GM12872 (cell line): Measurements from ENCODE around the gene ZNF423.

Experiments used
- TF ChIP-seq, protein P1 (sequence below): IDR thresholded peaks from 3 replicates; pipeline ENCODE4 v1.5.1; 2011; ENCODE audit warnings: low read depth, mild to moderate bottlenecking, low read length, moderate library complexity; ENCODE audit not compliant: insufficient read depth

Gene ZNF423

DNA sequence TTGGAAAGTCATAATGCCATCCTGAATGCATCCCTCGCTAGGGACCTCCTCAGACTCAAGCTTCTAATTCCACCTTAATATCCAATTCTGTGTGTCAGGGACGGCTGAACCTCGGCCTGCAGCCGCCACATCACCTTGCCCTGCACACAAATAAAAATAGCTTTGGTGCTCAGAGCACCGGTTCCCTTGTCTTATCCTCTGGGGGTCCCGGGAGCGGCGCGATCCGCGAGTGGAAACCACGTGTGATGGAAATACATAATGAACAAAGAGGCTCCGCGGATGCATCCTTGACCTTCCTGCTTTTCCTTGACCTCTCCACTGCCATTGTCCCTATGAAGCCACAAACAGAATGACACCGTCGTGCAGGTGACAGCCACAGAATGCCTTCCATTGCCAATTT is 143.4 kb downstream of the ZNF423 start:
- TF ChIP-seq, protein P1, sequence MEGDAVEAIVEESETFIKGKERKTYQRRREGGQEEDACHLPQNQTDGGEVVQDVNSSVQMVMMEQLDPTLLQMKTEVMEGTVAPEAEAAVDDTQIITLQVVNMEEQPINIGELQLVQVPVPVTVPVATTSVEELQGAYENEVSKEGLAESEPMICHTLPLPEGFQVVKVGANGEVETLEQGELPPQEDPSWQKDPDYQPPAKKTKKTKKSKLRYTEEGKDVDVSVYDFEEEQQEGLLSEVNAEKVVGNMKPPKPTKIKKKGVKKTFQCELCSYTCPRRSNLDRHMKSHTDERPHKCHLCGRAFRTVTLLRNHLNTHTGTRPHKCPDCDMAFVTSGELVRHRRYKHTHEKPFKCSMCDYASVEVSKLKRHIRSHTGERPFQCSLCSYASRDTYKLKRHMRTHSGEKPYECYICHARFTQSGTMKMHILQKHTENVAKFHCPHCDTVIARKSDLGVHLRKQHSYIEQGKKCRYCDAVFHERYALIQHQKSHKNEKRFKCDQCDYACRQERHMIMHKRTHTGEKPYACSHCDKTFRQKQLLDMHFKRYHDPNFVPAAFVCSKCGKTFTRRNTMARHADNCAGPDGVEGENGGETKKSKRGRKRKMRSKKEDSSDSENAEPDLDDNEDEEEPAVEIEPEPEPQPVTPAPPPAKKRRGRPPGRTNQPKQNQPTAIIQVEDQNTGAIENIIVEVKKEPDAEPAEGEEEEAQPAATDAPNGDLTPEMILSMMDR = no peak

DNA sequence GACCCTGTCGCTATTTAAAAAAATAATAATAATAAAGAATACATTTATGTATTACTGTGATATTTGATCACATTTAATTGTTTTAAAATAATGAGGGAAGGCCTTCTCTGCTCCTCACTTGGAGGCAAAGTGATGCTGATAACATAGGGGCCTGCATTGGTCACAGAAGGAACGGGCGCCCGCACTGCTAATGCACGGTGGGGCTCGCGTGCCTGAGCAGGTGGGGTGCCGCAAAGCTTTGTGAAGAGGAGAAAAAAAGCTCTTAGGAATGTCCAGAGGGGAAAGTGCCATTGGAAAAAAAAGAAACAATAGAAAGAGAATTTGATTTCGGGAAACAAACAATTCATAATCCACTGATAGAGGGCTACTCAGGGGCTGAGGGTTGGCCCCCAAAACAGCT is 143.8 kb downstream of the ZNF423 start:
- TF ChIP-seq, protein P1 = no peak

DNA sequence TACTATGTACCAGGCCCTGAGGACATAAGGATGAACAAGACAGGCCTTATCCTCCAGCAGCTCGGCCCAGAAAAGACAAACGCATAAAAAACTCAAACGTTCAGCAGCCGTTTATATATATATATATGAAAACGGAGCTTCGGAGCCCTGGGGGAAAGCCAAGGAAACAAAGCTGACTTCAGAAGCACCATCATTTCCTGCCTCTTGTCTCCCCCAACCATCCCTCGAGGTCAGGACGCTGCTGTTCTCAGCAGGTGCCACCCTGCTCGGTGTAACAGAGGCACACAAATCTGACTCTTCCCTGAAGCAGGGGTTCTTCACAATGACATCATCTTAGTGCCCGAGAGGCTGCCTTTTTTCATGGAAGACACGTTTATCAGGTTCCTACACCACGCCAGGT is 146.9 kb downstream of the ZNF423 start:
- TF ChIP-seq, protein P1 = no peak

DNA sequence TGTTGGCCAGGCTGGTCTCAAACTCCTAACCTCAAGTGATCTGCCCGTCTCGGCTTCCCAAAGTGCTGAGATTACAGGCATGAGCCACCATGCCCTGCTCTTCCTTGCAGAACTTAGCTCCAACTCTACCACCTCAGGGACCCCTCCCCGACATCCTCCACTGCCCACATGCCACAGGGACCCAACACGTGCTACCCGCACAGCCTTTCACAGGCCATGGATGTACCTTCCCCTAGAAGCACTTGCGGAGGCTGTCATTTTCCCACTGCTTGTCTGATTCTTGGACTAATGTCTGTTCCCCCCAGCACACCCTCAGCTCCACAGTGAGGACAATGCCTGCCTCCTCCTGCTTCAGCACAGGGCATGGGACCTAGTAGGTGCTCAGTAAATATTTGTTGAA is 147.4 kb downstream of the ZNF423 start:
- TF ChIP-seq, protein P1 = no peak

DNA sequence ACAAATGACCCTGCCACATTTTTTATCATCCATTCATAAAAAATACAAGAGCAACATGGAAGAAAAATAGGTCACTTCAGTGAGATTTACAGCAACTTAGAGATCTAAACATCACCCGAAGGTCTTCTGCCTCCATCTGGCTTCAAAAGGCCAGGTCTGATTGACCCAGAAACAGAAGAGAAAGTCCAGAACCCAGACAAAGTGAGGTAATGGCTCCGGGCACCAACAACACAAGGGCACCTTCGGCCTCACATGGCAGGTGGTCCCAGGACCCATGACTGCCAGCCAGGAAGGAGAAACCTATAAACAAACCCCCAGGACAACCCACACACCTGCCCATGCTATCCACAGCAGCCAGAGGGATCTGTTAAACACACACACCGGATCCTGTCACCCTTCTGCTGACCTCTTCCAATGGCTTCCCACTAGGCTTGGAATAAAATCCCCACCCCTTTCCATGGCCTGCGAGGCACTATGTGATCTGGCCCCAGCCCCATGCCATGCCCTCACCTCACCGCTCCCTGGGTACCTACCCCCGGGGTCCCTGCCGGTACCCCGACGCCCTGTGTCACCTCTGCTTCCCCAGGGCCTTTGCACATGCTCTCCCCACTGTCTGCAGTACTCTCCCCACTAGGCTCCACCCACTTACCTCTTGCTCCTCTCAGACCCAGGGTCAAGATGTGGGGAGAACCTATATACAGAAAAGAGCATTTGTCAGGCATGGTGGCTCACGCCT is 149.1 kb downstream of the ZNF423 start:
- TF ChIP-seq, protein P1 = no peak

DNA sequence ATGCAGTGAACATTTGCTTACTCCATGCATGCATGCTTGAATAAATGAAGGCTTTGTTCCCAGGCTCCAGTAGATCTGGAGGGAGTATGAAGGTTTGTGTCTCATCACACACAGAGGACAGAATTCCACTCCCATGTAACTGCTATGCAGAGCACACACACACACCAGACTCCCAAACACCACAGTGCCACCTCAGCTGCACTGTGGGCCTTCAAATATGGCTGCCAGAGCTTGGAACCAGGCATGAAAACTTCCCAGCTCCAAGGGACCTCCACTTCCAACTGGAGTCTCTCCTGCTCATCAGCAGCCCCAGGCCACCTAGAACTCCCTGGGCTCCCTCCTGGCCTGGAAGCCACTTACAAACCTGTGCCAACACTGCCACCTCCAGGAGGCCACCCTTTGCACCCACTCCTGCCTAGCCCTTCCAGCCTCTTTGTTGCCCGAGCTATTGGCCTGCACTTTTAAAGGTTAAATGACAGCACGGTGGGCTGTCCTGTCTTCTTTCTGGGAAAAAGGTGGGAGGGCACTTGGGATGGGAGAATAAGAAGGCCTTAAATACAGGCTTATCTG is 151.2 kb downstream of the ZNF423 start:
- TF ChIP-seq, protein P1 = peak; percentile 35; the same call in 2 of the 3 replicates

DNA sequence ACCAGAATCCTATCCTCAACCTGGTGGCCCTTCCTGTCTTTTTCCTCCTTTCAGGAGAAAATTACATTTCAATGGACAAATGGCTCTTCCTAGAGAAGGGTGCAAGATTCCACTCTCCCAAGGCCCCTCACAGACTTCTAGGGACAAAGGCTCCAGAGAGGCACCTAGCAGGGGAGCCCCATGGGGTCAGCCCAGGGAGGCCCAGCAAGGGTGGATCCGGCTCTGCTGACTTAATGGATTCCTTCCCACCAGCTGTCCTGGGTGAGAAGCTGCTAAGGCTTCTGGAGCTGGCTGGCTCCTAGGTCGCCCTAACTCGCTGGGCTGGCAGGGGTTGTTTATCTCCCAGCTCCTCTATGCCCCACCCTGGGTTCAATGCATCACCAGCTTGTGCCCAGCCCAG is 152.4 kb downstream of the ZNF423 start:
- TF ChIP-seq, protein P1 = no peak
